ENCODE results near the gene PHACTR4. TPM values are rescaled to one million over a fixed set of nuclear protein-coding genes. Genes with fewer than 3 reads are reported as not detected.
A peak's percentile ranks its signal among the peaks of the same experiment; 100 is the strongest.

The PHACTR4 gene
- total RNA-seq, 2 experiments from 2014 or later, result 24.8 to 25.7 TPM

DNA sequence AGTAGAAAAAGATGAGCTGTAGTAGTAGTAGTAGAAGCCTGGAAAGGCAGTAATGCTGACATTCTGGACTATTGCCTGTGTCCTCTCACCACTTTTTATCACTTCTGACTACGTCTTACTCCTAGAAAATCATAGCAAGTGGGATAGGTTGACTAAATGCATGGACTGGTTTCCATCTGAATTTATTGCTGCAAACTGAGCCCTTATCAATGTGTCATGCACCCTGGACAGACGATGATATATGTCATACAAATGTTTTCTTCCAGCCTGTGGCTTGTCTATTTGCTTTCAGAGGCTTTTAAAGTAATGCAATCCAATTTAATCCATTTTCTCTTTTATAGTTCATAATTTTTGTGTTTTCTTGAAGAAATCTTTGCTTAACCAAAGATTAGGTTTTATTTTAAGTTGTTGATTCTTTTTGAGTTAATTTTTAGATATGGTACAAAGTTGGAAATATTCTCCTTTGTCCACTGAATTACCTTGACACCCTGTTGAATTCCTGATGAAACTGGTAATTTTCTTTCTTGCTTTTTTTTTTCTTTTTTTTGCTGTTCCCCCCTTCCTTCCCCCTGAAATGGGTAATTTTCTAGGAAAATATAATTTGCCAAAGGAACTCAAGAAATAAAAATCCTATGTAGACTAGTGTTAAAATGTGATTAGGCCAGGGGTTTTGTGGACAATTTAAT is 47.1 kb downstream of the PHACTR4 start:
- Mint-ChIP-seq H3K4me1 (peaks cover 12% of the 10 kb centered on the region), H3K36me3 (ENCODE audit: low read depth) (no peaks in the 10 kb centered on the region), H3K27me3 (no peaks in the 10 kb centered on the region), H3K9me3 (no peaks in the 10 kb centered on the region), H3K27ac (no peak overlapping the region), H3K4me3 (no peak overlapping the region)
- ChIA-PET POLR2A (no interaction called here), CTCF (interaction anchor here (1.6 kb wide), 1 partner anchor 117 kb away, joined by 3 read pairs; no protein-coding TSS in a partner anchor)
- no peak for DNase-seq

DNA sequence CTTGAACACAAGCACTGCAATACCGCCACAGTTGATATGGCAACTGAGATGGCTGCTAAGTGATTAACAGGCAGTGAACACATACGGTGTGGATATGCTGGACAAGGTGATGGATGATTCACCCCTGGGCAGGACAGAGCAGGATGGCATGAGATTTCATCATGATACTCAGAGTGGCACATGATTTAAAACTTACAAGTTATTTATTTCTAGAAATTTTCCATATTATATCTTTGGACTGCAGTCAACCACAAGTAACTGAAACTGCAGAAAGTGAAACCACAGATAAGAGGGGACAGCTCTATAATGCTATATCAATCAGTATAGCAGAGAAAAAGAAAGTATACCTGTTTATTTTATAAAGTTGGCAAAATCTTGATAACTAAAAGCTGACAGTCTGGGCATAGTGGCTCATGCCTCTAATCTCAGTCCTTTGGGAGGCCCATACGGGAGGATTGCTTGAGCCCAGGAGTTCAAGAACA is 47.9 kb downstream of the PHACTR4 start:
- Mint-ChIP-seq H3K4me1 (peaks cover 12% of the 10 kb centered on the region), H3K9me3 (no peaks in the 10 kb centered on the region), H3K36me3 (ENCODE audit: low read depth) (no peaks in the 10 kb centered on the region), H3K27ac (no peak overlapping the region), H3K27me3 (no peaks in the 10 kb centered on the region), H3K4me3 (no peak overlapping the region)
- DNase-seq, result no peak
- CTCF ChIA-PET, result interaction anchor here (0.8 kb wide), 1 partner anchor 19 kb away, joined by 4 read pairs; no protein-coding TSS in a partner anchor
- POLR2A ChIA-PET, result interaction anchor here (1.2 to 1.4 kb wide), 2 partner anchors 11 to 88 kb away, joined by 3 to 5 read pairs; partner anchors contain the start of gene RCC1

DNA sequence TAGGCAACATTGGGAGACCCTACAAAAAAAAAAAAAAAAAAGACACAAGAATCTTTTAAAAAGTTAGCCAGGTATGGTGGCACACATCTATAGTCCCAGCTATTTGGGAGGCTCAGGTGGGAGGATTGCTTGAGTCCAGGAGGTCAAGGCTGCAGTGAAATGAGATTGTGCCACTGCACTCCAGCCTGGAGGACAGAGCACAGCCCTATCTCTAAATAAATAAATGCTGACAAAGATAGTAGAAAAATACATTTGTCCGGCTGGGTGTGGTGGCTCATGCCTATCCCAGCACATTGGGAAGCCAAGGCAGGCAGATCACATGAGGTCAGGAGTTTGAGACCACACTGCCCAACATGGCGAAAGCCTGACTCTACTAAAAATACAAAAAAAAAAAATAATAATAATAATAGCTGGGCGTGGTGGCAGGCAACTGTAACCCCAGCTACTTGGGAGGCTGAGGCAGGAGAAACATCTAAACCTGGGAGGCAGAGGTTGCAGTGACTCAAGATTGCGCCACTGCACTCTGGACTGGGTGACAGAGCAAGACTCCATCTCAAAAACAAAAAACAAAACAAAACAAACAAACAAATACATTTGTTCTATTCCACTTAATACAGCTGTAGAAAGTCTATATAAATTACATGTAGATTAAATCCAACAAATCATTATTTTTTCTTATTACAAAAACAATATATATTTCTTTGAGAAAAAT is 48.5 kb downstream of the PHACTR4 start:
- DNase-seq, result no peak
- no peaks in the 10 kb centered on the region for H3K27me3 Mint-ChIP-seq
- H3K36me3 Mint-ChIP-seq (ENCODE audit: low read depth), result no peaks in the 10 kb centered on the region
- H3K4me1 Mint-ChIP-seq, result peaks cover 12% of the 10 kb centered on the region
- POLR2A ChIA-PET, result interaction anchor here (1.2 to 1.4 kb wide), 2 partner anchors 10 to 88 kb away, joined by 3 to 5 read pairs; partner anchors contain the start of gene RCC1
- H3K9me3 Mint-ChIP-seq, result no peaks in the 10 kb centered on the region
- CTCF ChIA-PET, result interaction anchor here (0.8 kb wide), 1 partner anchor 18 kb away, joined by 4 read pairs; no protein-coding TSS in a partner anchor
- no peak overlapping the region for H3K27ac Mint-ChIP-seq
- H3K4me3 Mint-ChIP-seq, result no peak overlapping the region

DNA sequence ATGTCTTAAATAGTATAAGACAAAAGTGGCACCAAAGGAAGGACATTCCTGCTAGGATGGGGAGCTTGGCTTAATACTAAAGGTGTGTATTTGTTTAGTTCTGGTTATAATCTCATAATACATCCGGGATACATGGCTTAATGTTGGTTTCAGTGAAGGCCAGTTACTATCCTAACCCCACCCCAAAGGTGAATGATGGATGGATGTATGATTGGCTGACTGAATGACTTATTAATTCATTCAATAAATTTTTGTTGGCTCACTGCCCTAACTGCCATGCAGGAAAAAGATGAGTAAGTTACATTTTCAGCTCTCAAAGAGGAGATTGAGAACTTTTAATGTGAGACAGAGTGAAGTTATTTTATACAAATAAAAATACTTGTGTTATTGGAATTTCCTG is 52.2 kb downstream of the PHACTR4 start:
- ChIA-PET CTCF (interaction anchor here (0.6 kb wide), 1 partner anchor 12 kb away, joined by 6 read pairs; no protein-coding TSS in a partner anchor), POLR2A (interaction anchor here (0.9 kb wide), 1 partner anchor 10 kb away, joined by 3 read pairs; no protein-coding TSS in a partner anchor)

GRCh38 chr1:28426831-28427230 is 57.3 kb downstream of the PHACTR4 start:
- Mint-ChIP-seq H3K27ac (no peak overlapping the region), H3K27me3 (no peaks in the 10 kb centered on the region), H3K36me3 (ENCODE audit: low read depth) (peaks cover 3% of the 10 kb centered on the region), H3K9me3 (no peaks in the 10 kb centered on the region), H3K4me3 (no peak overlapping the region), H3K4me1 (peaks cover 2% of the 10 kb centered on the region)
- POLR2A ChIA-PET, result no interaction called here
- CTCF ChIA-PET, result interaction anchor here (0.7 kb wide), 1 partner anchor 17 kb away, joined by 5 read pairs; no protein-coding TSS in a partner anchor
- DNase-seq, result no peak

More for the DNA sequence above, 52.2 kb downstream of the PHACTR4 start:
- H3K9me3 Mint-ChIP-seq, result no peaks in the 10 kb centered on the region
- no peaks in the 10 kb centered on the region for H3K27me3 Mint-ChIP-seq
- H3K4me1 Mint-ChIP-seq, result peaks cover 11% of the 10 kb centered on the region
- DNase-seq, result no peak
- peaks cover 3% of the 10 kb centered on the region for H3K36me3 Mint-ChIP-seq (ENCODE audit: low read depth)
- H3K27ac Mint-ChIP-seq, result no peak overlapping the region
- no peak overlapping the region for H3K4me3 Mint-ChIP-seq

DNA sequence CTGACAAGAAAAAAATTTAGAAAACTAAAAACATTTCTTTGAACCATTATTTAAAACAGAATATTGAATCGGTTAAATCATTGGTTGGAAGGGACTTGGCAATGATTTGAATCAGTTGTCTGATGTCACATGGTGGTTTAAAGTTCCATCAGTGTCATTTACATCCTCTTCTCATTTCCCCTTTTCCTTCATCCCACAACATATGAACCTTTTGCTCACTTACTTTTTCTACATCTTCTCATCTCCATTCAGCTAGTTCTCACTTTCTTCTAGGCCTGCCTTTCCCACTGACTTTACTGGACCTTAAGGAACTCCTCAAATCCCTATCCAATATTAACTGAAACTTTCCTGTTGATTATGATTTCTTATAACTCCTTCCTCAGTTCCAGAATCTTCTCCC is 58.5 kb downstream of the PHACTR4 start:
- H3K27ac Mint-ChIP-seq, result no peak overlapping the region
- CTCF ChIA-PET, result no interaction called here

DNA sequence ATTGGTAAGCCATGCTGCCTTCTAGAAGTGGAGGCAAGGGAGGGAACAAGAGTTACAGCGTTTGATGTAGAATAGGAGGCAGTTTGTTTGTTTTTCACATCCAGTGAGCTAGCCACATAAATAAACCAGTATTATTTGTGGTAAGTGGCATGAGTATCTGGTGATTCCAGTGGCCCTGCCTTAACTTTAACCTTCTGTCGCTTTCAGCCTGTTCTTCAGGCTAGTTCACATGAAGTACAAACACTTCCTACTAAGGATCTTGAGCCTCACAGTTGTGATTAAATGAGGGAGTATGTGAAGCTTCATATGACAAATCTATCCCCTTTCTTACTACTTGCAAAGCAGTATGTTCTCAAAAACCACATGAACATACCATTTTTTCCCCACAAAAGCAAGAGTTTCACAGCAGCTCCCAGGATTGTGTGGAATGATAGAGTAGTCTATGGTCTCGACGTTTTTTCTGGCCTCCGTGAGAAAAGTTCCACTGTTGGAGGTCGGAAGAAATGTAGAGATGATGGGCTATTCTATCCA is 59.5 kb downstream of the PHACTR4 start:
- Mint-ChIP-seq H3K9me3 (no peaks in the 10 kb centered on the region), H3K36me3 (ENCODE audit: low read depth) (peaks cover 3% of the 10 kb centered on the region), H3K27me3 (no peaks in the 10 kb centered on the region), H3K4me3 (no peak overlapping the region), H3K4me1 (peaks cover 2% of the 10 kb centered on the region), H3K27ac (no peak overlapping the region)
- POLR2A ChIA-PET, result interaction anchor here (0.6 to 1.9 kb wide), 3 partner anchors 11 to 152 kb away, joined by 3 to 5 read pairs (median 5); no protein-coding TSS in a partner anchor
- DNase-seq, result no peak
- CTCF ChIA-PET, result interaction anchor here (0.6 kb wide), 1 partner anchor 155 kb away, joined by 3 read pairs; no protein-coding TSS in a partner anchor

More for the DNA sequence above, 58.5 kb downstream of the PHACTR4 start:
- Mint-ChIP-seq H3K4me3 (no peak overlapping the region), H3K9me3 (no peaks in the 10 kb centered on the region), H3K36me3 (ENCODE audit: low read depth) (peaks cover 3% of the 10 kb centered on the region), H3K27me3 (no peaks in the 10 kb centered on the region), H3K4me1 (peaks cover 2% of the 10 kb centered on the region)
- no peak for DNase-seq
- POLR2A ChIA-PET, result interaction anchor here (0.6 to 1.9 kb wide), 2 partner anchors 10 to 17 kb away, joined by 3 to 5 read pairs; no protein-coding TSS in a partner anchor

- POLR2A ChIA-PET, result interaction anchor here (0.9 to 1.0 kb wide), 2 partner anchors 72 to 187 kb away, joined by 3 read pairs; no protein-coding TSS in a partner anchor
- no peaks in the 10 kb centered on the region for H3K27me3 Mint-ChIP-seq
- no peaks in the 10 kb centered on the region for H3K9me3 Mint-ChIP-seq
- H3K4me3 Mint-ChIP-seq, result no peak overlapping the region
- peaks cover 16% of the 10 kb centered on the region for H3K4me1 Mint-ChIP-seq
- no peak for DNase-seq
- H3K36me3 Mint-ChIP-seq (ENCODE audit: low read depth), result no peaks in the 10 kb centered on the region
- CTCF ChIA-PET, result interaction anchor here (0.6 to 1.9 kb wide), 5 partner anchors 10 to 187 kb away, joined by 3 to 6 read pairs (median 4); no protein-coding TSS in a partner anchor
- H3K27ac Mint-ChIP-seq, result no peak overlapping the region
Measured at GRCh38 chr1:28436211-28436769, 66.8 kb downstream of the PHACTR4 start.

- ChIA-PET CTCF (interaction anchor here (0.6 kb wide), 1 partner anchor 190 kb away, joined by 3 read pairs; no protein-coding TSS in a partner anchor), POLR2A (no interaction called here)
- Mint-ChIP-seq H3K9me3 (no peaks in the 10 kb centered on the region), H3K27ac (no peak overlapping the region), H3K4me1 (peaks cover 16% of the 10 kb centered on the region), H3K27me3 (no peaks in the 10 kb centered on the region), H3K36me3 (ENCODE audit: low read depth) (no peaks in the 10 kb centered on the region), H3K4me3 (no peak overlapping the region)
- no peak for DNase-seq
Measured at GRCh38 chr1:28437264-28437923, 67.9 kb downstream of the PHACTR4 start.

DNA sequence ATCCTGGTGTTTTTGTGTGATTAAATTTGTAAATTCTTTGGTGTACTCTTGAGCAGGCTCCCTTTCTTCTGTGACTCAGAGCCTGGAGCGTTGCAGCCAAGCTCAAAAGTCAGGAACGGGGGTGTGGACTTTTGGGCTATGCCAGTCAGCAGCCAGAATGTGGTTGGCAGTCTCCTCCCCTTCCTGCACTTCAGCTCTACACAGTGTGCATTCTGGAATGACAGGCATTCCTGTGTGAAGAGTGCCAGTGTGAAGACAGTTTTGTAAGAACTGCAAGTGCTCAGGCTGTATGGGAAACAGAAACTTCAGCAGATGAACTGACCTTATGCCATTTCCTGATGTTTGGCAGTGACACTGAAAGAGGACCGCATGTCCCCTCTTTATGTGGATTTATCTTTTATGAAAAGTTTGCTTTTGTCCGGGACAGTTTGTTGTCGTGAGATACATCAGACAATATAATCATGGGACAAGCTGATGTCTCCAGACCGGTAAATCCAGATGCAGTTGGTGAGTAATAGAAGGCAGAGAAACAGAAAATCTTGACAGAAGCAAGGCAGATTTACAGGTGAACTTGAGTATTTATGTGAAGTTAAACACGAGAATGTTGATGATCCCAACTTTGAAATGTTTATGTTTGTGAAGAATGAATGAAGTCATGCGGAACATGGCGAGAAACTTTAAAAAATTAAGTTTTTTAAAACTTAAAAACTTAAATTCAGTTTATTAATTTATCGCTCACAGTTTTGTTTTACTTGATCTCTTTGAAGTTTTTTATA is 68.6 kb downstream of the PHACTR4 start:
- Mint-ChIP-seq H3K4me1 (peaks cover 16% of the 10 kb centered on the region), H3K36me3 (ENCODE audit: low read depth) (no peaks in the 10 kb centered on the region), H3K4me3 (no peak overlapping the region), H3K9me3 (no peaks in the 10 kb centered on the region), H3K27ac (peak overlapping the region; percentile 3), H3K27me3 (no peaks in the 10 kb centered on the region)
- ChIA-PET POLR2A (no interaction called here), CTCF (interaction anchor here (1.0 to 1.1 kb wide), 2 partner anchors 8 to 24 kb away, joined by 3 to 4 read pairs; no protein-coding TSS in a partner anchor)
- DNase-seq, result no peak

GRCh38 chr1:28439320-28439719 is 69.8 kb downstream of the PHACTR4 start:
- peaks cover 16% of the 10 kb centered on the region for H3K4me1 Mint-ChIP-seq
- DNase-seq, result no peak
- H3K9me3 Mint-ChIP-seq, result no peaks in the 10 kb centered on the region
- H3K4me3 Mint-ChIP-seq, result no peak overlapping the region
- H3K36me3 Mint-ChIP-seq (ENCODE audit: low read depth), result no peaks in the 10 kb centered on the region
- no peak overlapping the region for H3K27ac Mint-ChIP-seq
- ChIA-PET POLR2A (no interaction called here), CTCF (interaction anchor here (1.0 to 1.1 kb wide), 2 partner anchors 9 to 23 kb away, joined by 3 to 4 read pairs; no protein-coding TSS in a partner anchor)
- H3K27me3 Mint-ChIP-seq, result no peaks in the 10 kb centered on the region

All from activated CD4-positive, alpha-beta memory T cell treated with anti-CD3 and anti-CD28 coated beads, Interleukin-2, amount 10 ng/mL, durations not matched to agents 7 days and 5 days (primary cell).